Measurements from ENCODE around the gene ARHGAP28.

ARHGAP28 gene

GRCh38 chr18:6866552-6867085, 137.1 kb downstream of the ARHGAP28 start:
- Histone ChIP-seq H3K9me3 (ENCODE audit: control insufficient read depth in 2 of 2, low read length in 2 of 2) (no peaks in the 10 kb centered on the region), H3K4me1 (ENCODE audit: control insufficient read depth, insufficient read depth, low read length) (no peaks in the 10 kb centered on the region), H3K9ac (ENCODE audit: low read length in 2 of 2) (no peak overlapping the region), H3K27ac (ENCODE audit: low read length) (no peak overlapping the region), H3K36me3 (ENCODE audit: control insufficient read depth in 2 of 2, insufficient read depth in 2 of 2, low read length in 2 of 2) (no peaks in the 10 kb centered on the region), H3K4me3 (ENCODE audit: low read length in 2 of 2) (no peak overlapping the region), H3K27me3 (ENCODE audit: control insufficient read depth in 1 of 2, insufficient read depth in 2 of 2, low read length in 2 of 2) (no peaks in the 10 kb centered on the region)

GRCh38 chr18:6868033-6868432, 138.5 kb downstream of the ARHGAP28 start:
- Histone ChIP-seq H3K9ac (ENCODE audit: low read length in 2 of 2) (no peak overlapping the region), H3K36me3 (ENCODE audit: control insufficient read depth in 2 of 2, insufficient read depth in 2 of 2, low read length in 2 of 2) (no peaks in the 10 kb centered on the region), H3K27me3 (ENCODE audit: control insufficient read depth in 1 of 2, insufficient read depth in 2 of 2, low read length in 2 of 2) (no peaks in the 10 kb centered on the region), H3K27ac (ENCODE audit: low read length) (no peak overlapping the region), H3K4me1 (ENCODE audit: control insufficient read depth, insufficient read depth, low read length) (no peaks in the 10 kb centered on the region), H3K4me3 (ENCODE audit: low read length in 2 of 2) (no peak overlapping the region), H3K9me3 (ENCODE audit: control insufficient read depth in 2 of 2, low read length in 2 of 2) (no peaks in the 10 kb centered on the region)

- Histone ChIP-seq H3K27ac (ENCODE audit: low read length) (no peak overlapping the region), H3K36me3 (ENCODE audit: control insufficient read depth in 2 of 2, insufficient read depth in 2 of 2, low read length in 2 of 2) (no peaks in the 10 kb centered on the region), H3K4me3 (ENCODE audit: low read length in 2 of 2) (no peak overlapping the region), H3K27me3 (ENCODE audit: control insufficient read depth in 1 of 2, insufficient read depth in 2 of 2, low read length in 2 of 2) (no peaks in the 10 kb centered on the region), H3K9me3 (ENCODE audit: control insufficient read depth in 2 of 2, low read length in 2 of 2) (no peaks in the 10 kb centered on the region), H3K4me1 (ENCODE audit: control insufficient read depth, insufficient read depth, low read length) (no peaks in the 10 kb centered on the region), H3K9ac (ENCODE audit: low read length in 2 of 2) (no peak overlapping the region)
Measured at GRCh38 chr18:6871566-6871965, 142.1 kb downstream of the ARHGAP28 start.

- Histone ChIP-seq H3K36me3 (ENCODE audit: control insufficient read depth in 2 of 2, insufficient read depth in 2 of 2, low read length in 2 of 2) (no peaks in the 10 kb centered on the region), H3K9ac (ENCODE audit: low read length in 2 of 2) (no peak overlapping the region), H3K9me3 (ENCODE audit: control insufficient read depth in 2 of 2, low read length in 2 of 2) (no peaks in the 10 kb centered on the region), H3K27me3 (ENCODE audit: control insufficient read depth in 1 of 2, insufficient read depth in 2 of 2, low read length in 2 of 2) (no peaks in the 10 kb centered on the region), H3K4me3 (ENCODE audit: low read length in 2 of 2) (no peak overlapping the region), H3K4me1 (ENCODE audit: control insufficient read depth, insufficient read depth, low read length) (no peaks in the 10 kb centered on the region), H3K27ac (ENCODE audit: low read length) (no peak overlapping the region)
Measured at GRCh38 chr18:6873040-6873751, 143.7 kb downstream of the ARHGAP28 start.

GRCh38 chr18:6874315-6874714, 144.8 kb downstream of the ARHGAP28 start:
- no peak overlapping the region for H3K9ac ChIP-seq (ENCODE audit: low read length in 2 of 2)
- H3K4me1 ChIP-seq (ENCODE audit: control insufficient read depth, insufficient read depth, low read length) = no peaks in the 10 kb centered on the region
- H3K27me3 ChIP-seq (ENCODE audit: control insufficient read depth in 1 of 2, insufficient read depth in 2 of 2, low read length in 2 of 2) = no peaks in the 10 kb centered on the region
- H3K36me3 ChIP-seq (ENCODE audit: control insufficient read depth in 2 of 2, insufficient read depth in 2 of 2, low read length in 2 of 2) = no peaks in the 10 kb centered on the region
- no peak overlapping the region for H3K27ac ChIP-seq (ENCODE audit: low read length)
- H3K9me3 ChIP-seq (ENCODE audit: control insufficient read depth in 2 of 2, low read length in 2 of 2) = no peaks in the 10 kb centered on the region
- no peak overlapping the region for H3K4me3 ChIP-seq (ENCODE audit: low read length in 2 of 2)

- Histone ChIP-seq H3K4me1 (ENCODE audit: control insufficient read depth, insufficient read depth, low read length) (no peaks in the 10 kb centered on the region), H3K27me3 (ENCODE audit: control insufficient read depth in 1 of 2, insufficient read depth in 2 of 2, low read length in 2 of 2) (no peaks in the 10 kb centered on the region), H3K36me3 (ENCODE audit: control insufficient read depth in 2 of 2, insufficient read depth in 2 of 2, low read length in 2 of 2) (no peaks in the 10 kb centered on the region), H3K9me3 (ENCODE audit: control insufficient read depth in 2 of 2, low read length in 2 of 2) (no peaks in the 10 kb centered on the region), H3K9ac (ENCODE audit: low read length in 2 of 2) (no peak overlapping the region), H3K27ac (ENCODE audit: low read length) (no peak overlapping the region), H3K4me3 (ENCODE audit: low read length in 2 of 2) (no peak overlapping the region)
Measured at GRCh38 chr18:6875749-6876148, 146.2 kb downstream of the ARHGAP28 start.

- H3K4me1 ChIP-seq (ENCODE audit: control insufficient read depth, insufficient read depth, low read length) = no peaks in the 10 kb centered on the region
- no peaks in the 10 kb centered on the region for H3K36me3 ChIP-seq (ENCODE audit: control insufficient read depth in 2 of 2, insufficient read depth in 2 of 2, low read length in 2 of 2)
- no peak overlapping the region for H3K4me3 ChIP-seq (ENCODE audit: low read length in 2 of 2)
- no peaks in the 10 kb centered on the region for H3K27me3 ChIP-seq (ENCODE audit: control insufficient read depth in 1 of 2, insufficient read depth in 2 of 2, low read length in 2 of 2)
- no peak overlapping the region for H3K9ac ChIP-seq (ENCODE audit: low read length in 2 of 2)
- no peak overlapping the region for H3K27ac ChIP-seq (ENCODE audit: low read length)
- no peaks in the 10 kb centered on the region for H3K9me3 ChIP-seq (ENCODE audit: control insufficient read depth in 2 of 2, low read length in 2 of 2)
Measured at GRCh38 chr18:6876641-6877041, 147.1 kb downstream of the ARHGAP28 start.

- no peaks in the 10 kb centered on the region for H3K9me3 ChIP-seq (ENCODE audit: control insufficient read depth in 2 of 2, low read length in 2 of 2)
- H3K4me1 ChIP-seq (ENCODE audit: control insufficient read depth, insufficient read depth, low read length) = no peaks in the 10 kb centered on the region
- no peaks in the 10 kb centered on the region for H3K27me3 ChIP-seq (ENCODE audit: control insufficient read depth in 1 of 2, insufficient read depth in 2 of 2, low read length in 2 of 2)
- no peaks in the 10 kb centered on the region for H3K36me3 ChIP-seq (ENCODE audit: control insufficient read depth in 2 of 2, insufficient read depth in 2 of 2, low read length in 2 of 2)
- H3K27ac ChIP-seq (ENCODE audit: low read length) = no peak overlapping the region
- H3K9ac ChIP-seq (ENCODE audit: low read length in 2 of 2) = no peak overlapping the region
- no peak overlapping the region for H3K4me3 ChIP-seq (ENCODE audit: low read length in 2 of 2)
Measured at GRCh38 chr18:6877288-6877687, 147.8 kb downstream of the ARHGAP28 start.

GRCh38 chr18:6878556-6879297, 149.2 kb downstream of the ARHGAP28 start:
- H3K27me3 ChIP-seq (ENCODE audit: control insufficient read depth in 1 of 2, insufficient read depth in 2 of 2, low read length in 2 of 2) = no peaks in the 10 kb centered on the region
- H3K9ac ChIP-seq (ENCODE audit: low read length in 2 of 2) = no peak overlapping the region
- H3K9me3 ChIP-seq (ENCODE audit: control insufficient read depth in 2 of 2, low read length in 2 of 2) = no peaks in the 10 kb centered on the region
- H3K4me3 ChIP-seq (ENCODE audit: low read length in 2 of 2) = no peak overlapping the region
- H3K27ac ChIP-seq (ENCODE audit: low read length) = no peak overlapping the region
- H3K4me1 ChIP-seq (ENCODE audit: control insufficient read depth, insufficient read depth, low read length) = no peaks in the 10 kb centered on the region
- H3K36me3 ChIP-seq (ENCODE audit: control insufficient read depth in 2 of 2, insufficient read depth in 2 of 2, low read length in 2 of 2) = no peaks in the 10 kb centered on the region

GRCh38 chr18:6879508-6880195, 150.1 kb downstream of the ARHGAP28 start:
- Histone ChIP-seq H3K9me3 (ENCODE audit: control insufficient read depth in 2 of 2, low read length in 2 of 2) (no peaks in the 10 kb centered on the region), H3K9ac (ENCODE audit: low read length in 2 of 2) (no peak overlapping the region), H3K27ac (ENCODE audit: low read length) (no peak overlapping the region), H3K36me3 (ENCODE audit: control insufficient read depth in 2 of 2, insufficient read depth in 2 of 2, low read length in 2 of 2) (no peaks in the 10 kb centered on the region), H3K4me3 (ENCODE audit: low read length in 2 of 2) (no peak overlapping the region), H3K27me3 (ENCODE audit: control insufficient read depth in 1 of 2, insufficient read depth in 2 of 2, low read length in 2 of 2) (no peaks in the 10 kb centered on the region), H3K4me1 (ENCODE audit: control insufficient read depth, insufficient read depth, low read length) (no peaks in the 10 kb centered on the region)

Measured in stomach smooth muscle (tissue), 2 donors.